BJ (cell line): Measurements from ENCODE around the gene PTPRC. TPM values are rescaled to one million over a fixed set of nuclear protein-coding genes. Genes with fewer than 3 reads are reported as not detected.
A peak's percentile ranks its signal among the peaks of the same experiment; 100 is the strongest.

ENCODE experiments used
- CTCF ChIA-PET: fragments of 350-600 bp; formaldehyde crosslinking; extraction: SDS; loops from one replicate; lab custom pipeline; 2021; ENCODE audit warnings: antibody characterized with exemption, inconsistent platforms; lab: Yijun Ruan, JAX
- POLR2A ChIA-PET: fragments of 300-600 bp; sonication (Branson Sonifier 250); formaldehyde crosslinking; extraction: SDS; loops from one replicate; lab custom pipeline; 2021; ENCODE audit warnings: antibody characterized with exemption; lab: Charles Lee
- DNase-seq: peaks from one replicate; pipeline ENCODE4 v3.0.0-alpha.2; 2011; ENCODE audit warnings: low read depth
- H3K27me3 ChIP-seq: 2 replicates; pipeline ENCODE4 v1.6.0; 2011; ENCODE audit warnings: low read length; ENCODE audit not compliant: control insufficient read depth, insufficient read depth
- H3K36me3 ChIP-seq: 2 replicates; pipeline ENCODE4 v1.5.1; 2011; ENCODE audit warnings: low read length; ENCODE audit not compliant: control insufficient read depth, insufficient read depth
- H3K4me3 ChIP-seq: 2 replicates; pipeline ENCODE4 v1.5.1; 2011; ENCODE audit warnings: low read depth, mild to moderate bottlenecking, control low read depth, low read length
- CTCF ChIP-seq: IDR thresholded peaks from 2 replicates; pipeline ENCODE4 v1.5.1; 2011; ENCODE audit warnings: low read depth, mild to moderate bottlenecking, control low read depth, inconsistent platforms, low read length, moderate library complexity; ENCODE audit not compliant: insufficient read depth
- polyA plus RNA-seq: library from polyadenylated mRNA; depleted of rRNA; stranded (reverse); fragments of >200 nt; gene quantifications from 2 replicates; pipeline ENCODE4 v1.2.3, GENCODE V29; 2011

Gene PTPRC
- polyA plus RNA-seq, 1 experiment: 0.22 TPM

DNA sequence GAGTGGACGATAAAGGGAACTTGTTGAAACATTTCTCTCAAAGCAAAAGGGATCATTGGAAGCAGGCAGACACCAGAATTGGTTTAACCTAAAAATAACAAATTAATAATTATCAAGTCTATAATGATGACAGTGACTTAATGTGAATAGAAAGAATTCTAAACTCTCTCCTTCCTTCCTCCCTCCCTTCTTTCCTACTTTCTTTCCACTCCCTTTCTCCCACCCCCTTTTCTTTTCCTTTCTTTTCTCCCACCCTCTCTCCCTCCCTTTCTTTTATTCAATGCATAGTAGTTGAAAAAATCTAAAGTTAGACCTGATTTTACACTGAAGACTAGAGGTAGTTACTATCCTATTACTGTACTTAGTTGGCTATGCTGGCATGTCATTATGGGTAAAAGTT, 55.7 kb downstream of the PTPRC start:
- no peaks in the 10 kb centered on the region for H3K27me3 ChIP-seq
- no peak overlapping the region for H3K4me3 ChIP-seq
- no peak for TF ChIP-seq CTCF
- ChIA-PET POLR2A (no interaction called here), CTCF (no interaction called here)
- DNase-seq: no peak
- H3K36me3 ChIP-seq: no peaks in the 10 kb centered on the region

GRCh38 chr1:198696211-198696610, 57.4 kb downstream of the PTPRC start:
- POLR2A ChIA-PET: interaction anchor here (0.6 kb wide), 1 partner anchor 24 kb away, joined by 3 read pairs; no protein-coding TSS in a partner anchor
- TF ChIP-seq CTCF: no peak
- DNase-seq: no peak
- Histone ChIP-seq H3K27me3 (no peaks in the 10 kb centered on the region), H3K36me3 (no peaks in the 10 kb centered on the region), H3K4me3 (no peak overlapping the region)
- CTCF ChIA-PET: interaction anchor here (1.2 kb wide), 1 partner anchor 10 kb away, joined by 3 read pairs; no protein-coding TSS in a partner anchor

DNA sequence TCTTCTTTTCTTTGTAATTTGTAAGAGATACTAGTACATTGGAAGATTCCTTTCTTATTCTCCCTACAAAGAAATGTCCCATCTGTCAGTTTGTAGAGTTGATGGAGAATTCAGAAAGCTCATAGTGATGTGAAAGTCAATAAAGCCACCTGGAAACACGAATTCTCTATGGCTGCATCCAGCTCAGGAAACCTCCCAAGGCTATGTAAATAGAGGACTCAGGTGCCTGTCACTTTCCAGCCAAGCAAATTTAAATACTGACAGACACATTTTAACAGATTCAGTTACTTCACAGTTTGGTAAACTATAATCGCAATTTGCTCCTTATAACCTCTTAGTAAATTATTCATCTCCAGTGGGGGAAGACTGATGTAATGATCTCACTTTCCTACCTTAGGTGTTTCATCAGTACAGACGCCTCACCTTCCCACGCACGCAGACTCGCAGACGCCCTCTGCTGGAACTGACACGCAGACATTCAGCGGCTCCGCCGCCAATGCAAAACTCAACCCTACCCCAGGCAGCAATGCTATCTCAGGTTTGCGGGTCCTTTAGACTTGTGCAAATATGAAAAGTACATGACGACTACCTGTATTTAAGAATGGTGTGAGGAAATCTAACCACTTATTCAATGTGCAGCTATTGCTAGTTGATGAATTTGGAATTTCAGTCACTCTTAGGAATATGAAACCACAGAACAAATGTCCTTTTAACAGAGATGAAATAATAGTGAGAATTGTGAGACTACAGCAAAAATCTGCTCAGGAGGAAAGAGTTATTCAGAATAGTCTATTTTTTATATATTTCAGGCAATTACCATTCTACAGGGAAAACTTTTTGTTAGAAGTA, 60.6 kb downstream of the PTPRC start:
- CTCF ChIA-PET: interaction anchor here (0.7 to 3.1 kb wide), 5 partner anchors 9 to 1174 kb away, joined by 3 to 12 read pairs (median 4); no protein-coding TSS in a partner anchor
- no peaks in the 10 kb centered on the region for H3K27me3 ChIP-seq
- no peak overlapping the region for H3K4me3 ChIP-seq
- peak; percentile 82 for TF ChIP-seq CTCF
- no peak for DNase-seq
- no peaks in the 10 kb centered on the region for H3K36me3 ChIP-seq
- POLR2A ChIA-PET: no interaction called here

GRCh38 chr1:198700016-198700392, 61.2 kb downstream of the PTPRC start:
- ChIA-PET POLR2A (no interaction called here), CTCF (interaction anchor here (1.6 to 3.1 kb wide), 4 partner anchors 10 to 413 kb away, joined by 4 to 12 read pairs (median 6); no protein-coding TSS in a partner anchor)
- Histone ChIP-seq H3K36me3 (no peaks in the 10 kb centered on the region), H3K4me3 (no peak overlapping the region), H3K27me3 (no peaks in the 10 kb centered on the region)
- DNase-seq: no peak
- no peak for TF ChIP-seq CTCF

- ChIA-PET POLR2A (interaction anchor here (0.5 kb wide), 1 partner anchor 90 kb away, joined by 4 read pairs; no protein-coding TSS in a partner anchor), CTCF (interaction anchor here (1.6 to 3.1 kb wide), 4 partner anchors 10 to 413 kb away, joined by 4 to 12 read pairs (median 6); no protein-coding TSS in a partner anchor)
- no peak for TF ChIP-seq CTCF
- no peak for DNase-seq
- Histone ChIP-seq H3K4me3 (no peak overlapping the region), H3K27me3 (no peaks in the 10 kb centered on the region), H3K36me3 (no peaks in the 10 kb centered on the region)
These were observed 61.6 kb downstream of the PTPRC start for GRCh38 chr1:198700396-198700795.
